ENCODE measurements around the gene LIPM.

DNA sequence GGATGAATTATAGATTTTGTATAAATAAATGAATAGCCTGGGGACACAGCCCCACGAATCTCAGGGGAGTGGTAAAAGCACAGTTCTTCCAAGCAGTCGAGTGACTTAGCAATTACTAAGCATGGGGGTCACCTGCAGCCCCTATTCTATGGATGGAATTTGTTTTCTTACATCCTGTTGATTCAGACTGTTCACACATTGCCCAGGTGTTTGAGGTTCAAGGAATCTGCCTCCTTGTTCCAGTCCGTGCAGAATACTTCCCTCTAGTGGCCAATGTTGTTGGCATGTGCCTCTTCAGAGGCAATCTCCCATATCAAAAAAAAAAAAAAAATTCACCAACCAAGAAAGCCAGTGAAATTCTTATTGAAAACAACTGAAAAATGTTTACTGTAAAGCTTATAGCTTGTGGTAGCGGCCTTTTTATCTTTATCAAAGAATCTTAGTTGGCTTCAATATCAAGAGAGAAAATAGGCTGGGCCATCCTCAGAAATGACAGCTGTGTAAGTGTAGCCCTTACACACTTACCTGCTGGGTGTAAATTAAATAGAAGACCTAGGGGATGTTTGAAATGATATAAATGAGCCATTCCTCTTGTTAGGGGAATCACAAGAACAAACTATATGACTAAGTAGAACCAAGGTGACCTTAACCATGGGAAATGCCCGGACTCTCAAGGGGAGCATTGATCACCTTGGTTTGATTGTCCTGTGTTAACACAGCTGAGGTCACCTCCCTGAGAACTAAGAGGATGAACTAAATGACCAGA is 7.8 kb downstream of the LIPM start:
- TF ChIP-seq, protein P1, sequence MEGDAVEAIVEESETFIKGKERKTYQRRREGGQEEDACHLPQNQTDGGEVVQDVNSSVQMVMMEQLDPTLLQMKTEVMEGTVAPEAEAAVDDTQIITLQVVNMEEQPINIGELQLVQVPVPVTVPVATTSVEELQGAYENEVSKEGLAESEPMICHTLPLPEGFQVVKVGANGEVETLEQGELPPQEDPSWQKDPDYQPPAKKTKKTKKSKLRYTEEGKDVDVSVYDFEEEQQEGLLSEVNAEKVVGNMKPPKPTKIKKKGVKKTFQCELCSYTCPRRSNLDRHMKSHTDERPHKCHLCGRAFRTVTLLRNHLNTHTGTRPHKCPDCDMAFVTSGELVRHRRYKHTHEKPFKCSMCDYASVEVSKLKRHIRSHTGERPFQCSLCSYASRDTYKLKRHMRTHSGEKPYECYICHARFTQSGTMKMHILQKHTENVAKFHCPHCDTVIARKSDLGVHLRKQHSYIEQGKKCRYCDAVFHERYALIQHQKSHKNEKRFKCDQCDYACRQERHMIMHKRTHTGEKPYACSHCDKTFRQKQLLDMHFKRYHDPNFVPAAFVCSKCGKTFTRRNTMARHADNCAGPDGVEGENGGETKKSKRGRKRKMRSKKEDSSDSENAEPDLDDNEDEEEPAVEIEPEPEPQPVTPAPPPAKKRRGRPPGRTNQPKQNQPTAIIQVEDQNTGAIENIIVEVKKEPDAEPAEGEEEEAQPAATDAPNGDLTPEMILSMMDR (conservative IDR thresholded peaks at IDR 0.05; ENCODE audit: low read depth, low read length), result peak; percentile 83
- TF ChIP-seq EZH2 (IDR thresholded peaks at IDR 0.05; ENCODE audit: low read length, unreplicated experiment) (no peak), EZH2phosphoT487 (IDR thresholded peaks at IDR 0.05; ENCODE audit: borderline replicate concordance, low read length) (no peak)

All from PC-3 (cell line).